WTC11 (cell line): Measurements from ENCODE around the gene TBC1D1. TPM values are rescaled to one million over a fixed set of nuclear protein-coding genes. Genes with fewer than 3 reads are reported as not detected.

Experiments
- ATAC-seq: fragments of 200-7000 bp; cut with Tn5 transposase; 2 replicates; pipeline ENCODE4 v1.10.0; 2021; ENCODE audit warnings: mild to moderate bottlenecking, moderate library complexity
- CTCF ChIA-PET: fragments of 300-600 bp; sonication (Branson Sonifier 250); formaldehyde crosslinking; loops from one replicate; lab custom pipeline; 2021; ENCODE audit warnings: antibody characterized with exemption; lab: Charles Lee
- POLR2A ChIA-PET: fragments of 350-600 bp; sonication (Branson Sonifier 250); formaldehyde crosslinking; loops from one replicate; lab custom pipeline; 2021; ENCODE audit warnings: antibody characterized with exemption; lab: Charles Lee
- DNase-seq: peaks from one replicate; pipeline ENCODE4 v3.0.0; 2021; ENCODE audit warnings: low spot score
- H3K27ac Mint-ChIP-seq: 2 replicates; pipeline ENCODE4 v1.8.0; 2021; ENCODE audit warnings: mixed read lengths
- H3K27me3 Mint-ChIP-seq: 2 replicates; pipeline ENCODE4 v1.8.0; 2021; ENCODE audit warnings: low read depth, mild to moderate bottlenecking, moderate library complexity, mixed read lengths
- H3K36me3 Mint-ChIP-seq: 2 replicates; pipeline ENCODE4 v1.8.0; 2021; ENCODE audit warnings: mixed read lengths
- H3K4me1 Mint-ChIP-seq: 2 replicates; pipeline ENCODE4 v1.8.0; 2022; ENCODE audit warnings: mixed read lengths
- H3K4me3 Mint-ChIP-seq: 2 replicates; pipeline ENCODE4 v1.8.0; 2021; ENCODE audit warnings: mild to moderate bottlenecking, moderate library complexity, mixed read lengths
- H3K9me3 Mint-ChIP-seq: 2 replicates; pipeline ENCODE4 v1.8.0; 2021; ENCODE audit warnings: mixed read lengths
- CBFB ChIP-seq: sonication (generic); formaldehyde crosslinking; IDR thresholded peaks from 2 replicates; pipeline ENCODE4 v1.8.1; 2022; ENCODE audit warnings: mild to moderate bottlenecking, low read depth, missing genetic modification reagents
- CDX4 ChIP-seq: fragments of 250-450 bp; sonication (Bioruptor Pico); IDR thresholded peaks from 2 replicates; pipeline ENCODE4 v1.9.0; 2021; ENCODE audit warnings: moderate library complexity, mild to moderate bottlenecking, inconsistent platforms, borderline replicate concordance
- ETV6 ChIP-seq: sonication (generic); formaldehyde crosslinking; IDR thresholded peaks from 2 replicates; pipeline ENCODE4 v1.8.1; 2022; ENCODE audit warnings: mild to moderate bottlenecking, missing genetic modification reagents
- FOXJ3 ChIP-seq: sonication (generic); formaldehyde crosslinking; IDR thresholded peaks from 2 replicates; pipeline ENCODE4 v1.9.0; 2021; ENCODE audit warnings: missing genetic modification reagents, mild to moderate bottlenecking, borderline replicate concordance
- FOXK1 ChIP-seq: sonication (generic); formaldehyde crosslinking; IDR thresholded peaks from 2 replicates; pipeline ENCODE4 v1.8.0; 2022; ENCODE audit warnings: mild to moderate bottlenecking, moderate library complexity, missing genetic modification reagents
- FOXP4 ChIP-seq: sonication (generic); formaldehyde crosslinking; IDR thresholded peaks from 2 replicates; pipeline ENCODE4 v1.8.0; 2022; ENCODE audit warnings: mild to moderate bottlenecking, missing genetic modification reagents
- GRHL2 ChIP-seq: fragments of 250-450 bp; sonication (Bioruptor Pico); IDR thresholded peaks from 2 replicates; pipeline ENCODE4 v1.8.0; 2022; ENCODE audit warnings: mild to moderate bottlenecking, moderate library complexity; ENCODE audit not compliant: insufficient replicate concordance, severe bottlenecking
- HMGA2 ChIP-seq: fragments of 250-450 bp; sonication (Bioruptor Pico); IDR thresholded peaks from 2 replicates; pipeline ENCODE4 v1.4.0; 2021; ENCODE audit warnings: mild to moderate bottlenecking, moderate library complexity
- JAZF1 ChIP-seq: fragments of 250-450 bp; sonication (Bioruptor Pico); IDR thresholded peaks from 2 replicates; pipeline ENCODE4 v1.9.0; 2021; ENCODE audit warnings: moderate library complexity, mild to moderate bottlenecking, inconsistent platforms
- JUN ChIP-seq: sonication (generic); formaldehyde crosslinking; IDR thresholded peaks from 2 replicates; pipeline ENCODE4 v1.8.0; 2023; ENCODE audit warnings: mild to moderate bottlenecking, missing genetic modification reagents
- NFATC4 ChIP-seq: fragments of 250-450 bp; sonication (Bioruptor Pico); IDR thresholded peaks from 2 replicates; pipeline ENCODE4 v1.9.0; 2021; ENCODE audit warnings: mild to moderate bottlenecking
- TEAD1 ChIP-seq: sonication (generic); formaldehyde crosslinking; IDR thresholded peaks from 2 replicates; pipeline ENCODE4 v1.8.0; 2022; ENCODE audit warnings: mild to moderate bottlenecking, missing genetic modification reagents
- TP53 ChIP-seq: sonication (generic); formaldehyde crosslinking; IDR thresholded peaks from 2 replicates; pipeline ENCODE4 v1.8.1; 2023; ENCODE audit warnings: mild to moderate bottlenecking, missing genetic modification reagents
- USF2 ChIP-seq: sonication (generic); formaldehyde crosslinking; IDR thresholded peaks from 2 replicates; pipeline ENCODE4 v1.8.1; 2023; ENCODE audit warnings: mild to moderate bottlenecking, missing genetic modification reagents, moderate library complexity
- ZBTB43 ChIP-seq: sonication (generic); formaldehyde crosslinking; IDR thresholded peaks from 2 replicates; pipeline ENCODE4 v1.8.1; 2023; ENCODE audit warnings: mild to moderate bottlenecking, missing genetic modification reagents
- ZNF121 ChIP-seq: sonication (generic); formaldehyde crosslinking; IDR thresholded peaks from 2 replicates; pipeline ENCODE4 v1.8.0; 2023; ENCODE audit warnings: missing genetic modification reagents
- ZNF232 ChIP-seq: sonication (generic); formaldehyde crosslinking; IDR thresholded peaks from 2 replicates; pipeline ENCODE4 v1.8.0; 2022; ENCODE audit warnings: mild to moderate bottlenecking, missing genetic modification reagents
- ZNF263 ChIP-seq: sonication (generic); formaldehyde crosslinking; IDR thresholded peaks from 2 replicates; pipeline ENCODE4 v1.8.1; 2022; ENCODE audit warnings: low read depth, mild to moderate bottlenecking, moderate library complexity, missing genetic modification reagents
- ZNF281 ChIP-seq: sonication (generic); formaldehyde crosslinking; IDR thresholded peaks from 2 replicates; pipeline ENCODE4 v1.8.0; 2023; ENCODE audit warnings: mild to moderate bottlenecking, missing genetic modification reagents
- ZNF416 ChIP-seq: fragments of 250-450 bp; sonication (Bioruptor Pico); IDR thresholded peaks from 2 replicates; pipeline ENCODE4 v1.9.0; 2021; ENCODE audit warnings: mild to moderate bottlenecking, inconsistent platforms
- ZNF423 ChIP-seq: fragments of 250-450 bp; sonication (Bioruptor Pico); IDR thresholded peaks from 2 replicates; pipeline ENCODE4 v2.1.2; 2022; ENCODE audit warnings: mild to moderate bottlenecking, moderate library complexity
- ZNF671 ChIP-seq: fragments of 250-450 bp; sonication (Bioruptor Pico); IDR thresholded peaks from 2 replicates; pipeline ENCODE4 v1.8.0; 2021; ENCODE audit warnings: mild to moderate bottlenecking
- total RNA-seq: library from RNA; stranded (reverse); gene quantifications from 3 replicates; pipeline ENCODE4 v1.2.3, GENCODE V29; 2021

The TBC1D1 gene
- total RNA-seq, 1 experiment from 2014 or later: 134 TPM

- no peak for TF ChIP-seq ZNF121 (CRISPR knock-in tag)
- TF ChIP-seq JAZF1: no peak
- TF ChIP-seq FOXP4: no peak
- TF ChIP-seq ZNF263: no peak
- no peak for TF ChIP-seq ZNF423 (CRISPR knock-in tag)
- TF ChIP-seq ZNF671: no peak
- no peak for TF ChIP-seq ZNF232 (CRISPR knock-in tag)
- no peak for TF ChIP-seq TEAD1 (CRISPR knock-in tag)
- ATAC-seq (no peak), DNase-seq (no peak)
- POLR2A ChIA-PET: no interaction called here
- Mint-ChIP-seq H3K9me3 (no peaks in the 10 kb centered on the region), H3K36me3 (no peaks in the 10 kb centered on the region), H3K27ac (no peak overlapping the region), H3K4me3 (no peak overlapping the region), H3K27me3 (no peaks in the 10 kb centered on the region; the same call in 1 of the 2 replicates), H3K4me1 (peaks cover 13% of the 10 kb centered on the region)
- CTCF ChIA-PET: interaction anchor here (0.6 kb wide), 1 partner anchor 101 kb away, joined by 6 read pairs; no protein-coding TSS in a partner anchor
Measured at GRCh38 chr4:38149997-38150671, 259.2 kb downstream of the TBC1D1 start.

GRCh38 chr4:38150766-38151165, 259.9 kb downstream of the TBC1D1 start:
- Mint-ChIP-seq H3K27ac (no peak overlapping the region), H3K4me1 (peaks cover 13% of the 10 kb centered on the region), H3K36me3 (no peaks in the 10 kb centered on the region), H3K4me3 (no peak overlapping the region), H3K27me3 (no peaks in the 10 kb centered on the region; the same call in 1 of the 2 replicates), H3K9me3 (no peaks in the 10 kb centered on the region)
- ATAC-seq (no peak), DNase-seq (no peak)
- no peak for TF ChIP-seq FOXK1 (CRISPR knock-in tag)
- ChIA-PET CTCF (interaction anchor here (0.6 kb wide), 2 partner anchors 100 to 579 kb away, joined by 3 to 6 read pairs; no protein-coding TSS in a partner anchor), POLR2A (no interaction called here)

DNA sequence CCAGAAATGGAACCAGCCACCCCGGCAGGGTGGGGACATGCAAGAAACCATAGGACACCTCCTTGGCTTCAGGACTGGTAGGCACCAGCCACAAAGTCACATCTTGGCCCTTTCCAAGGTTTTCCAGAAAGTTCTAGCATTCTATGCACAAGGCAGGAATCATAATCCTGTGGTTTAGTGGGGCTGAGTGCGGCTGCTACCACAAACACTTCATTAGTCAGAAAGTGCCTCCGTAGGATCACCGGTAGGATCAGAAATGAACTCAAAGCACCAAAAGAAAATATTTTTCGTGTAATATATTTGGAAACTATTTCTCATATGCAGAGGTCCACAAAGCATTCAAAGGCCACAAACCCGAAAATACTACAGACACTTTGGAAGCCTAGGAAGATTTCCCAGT, 261.0 kb downstream of the TBC1D1 start:
- TF ChIP-seq NFATC4 (CRISPR knock-in tag): no peak
- TF ChIP-seq ZBTB43: no peak
- no peak for TF ChIP-seq TP53 (CRISPR knock-in tag)
- no peak for TF ChIP-seq HMGA2 (CRISPR knock-in tag)
- no peak for TF ChIP-seq CDX4
- no peak for TF ChIP-seq ETV6 (CRISPR knock-in tag)
- TF ChIP-seq USF2: no peak
- no peak for TF ChIP-seq JUN (CRISPR knock-in tag)
- no peak for TF ChIP-seq CBFB
- TF ChIP-seq FOXJ3 (CRISPR knock-in tag): no peak
- no peak for TF ChIP-seq GRHL2 (CRISPR knock-in tag)
- TF ChIP-seq ZNF416 (CRISPR knock-in tag): no peak
- TF ChIP-seq ZNF281 (CRISPR knock-in tag): no peak
- Mint-ChIP-seq H3K4me1 (peaks cover 13% of the 10 kb centered on the region), H3K36me3 (no peaks in the 10 kb centered on the region), H3K27ac (no peak overlapping the region), H3K4me3 (no peak overlapping the region), H3K27me3 (no peaks in the 10 kb centered on the region; the same call in 1 of the 2 replicates), H3K9me3 (no peaks in the 10 kb centered on the region)
- no peak for DNase-seq
- ATAC-seq: no peak
- CTCF ChIA-PET: no interaction called here
- POLR2A ChIA-PET: no interaction called here
